NCI-H2196 (cell line): ENCODE data around the gene SIX4.

ENCODE experiments used
- DNase-seq: peaks from one replicate; lab custom pipeline; 2025; ENCODE audit not compliant: unreplicated experiment; lab: John Stamatoyannopoulos, UW

SIX4 gene

DNA sequence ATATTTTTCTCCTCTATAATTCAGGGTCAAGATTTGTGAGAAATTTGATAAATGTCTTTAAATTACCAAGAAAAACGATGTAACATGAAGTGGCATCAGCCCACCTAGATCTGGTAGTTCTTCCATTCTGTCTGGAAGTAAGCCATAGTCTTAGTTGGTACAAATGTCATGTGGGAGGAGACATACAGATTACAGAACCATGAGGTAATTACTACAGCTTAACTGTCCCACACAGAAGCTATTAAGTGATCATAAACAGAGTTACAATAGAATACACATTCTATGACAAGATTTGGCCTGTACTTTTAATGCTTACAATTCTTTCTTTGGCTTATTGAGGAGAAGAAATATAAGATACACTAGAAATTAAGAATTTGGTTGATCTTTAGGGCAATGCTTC lies 61.2 kb downstream of the SIX4 start:
- DNase-seq = no peak

GRCh38 chr14:60661721-60662120 lies 62.4 kb downstream of the SIX4 start:
- DNase-seq = no peak
